Measurements from ENCODE around the gene MORN1.

MORN1 gene

GRCh38 chr1:2404142-2404889 lies 13.0 kb upstream of the MORN1 start:
- no peak for DNase-seq

GRCh38 chr1:2403273-2403672 lies 11.9 kb upstream of the MORN1 start:
- DNase-seq, result no peak

GRCh38 chr1:2402420-2402819 lies 11.1 kb upstream of the MORN1 start:
- DNase-seq, result no peak

- DNase-seq, result no peak
Measured at GRCh38 chr1:2400950-2401649, 9.7 kb upstream of the MORN1 start.

- DNase-seq, result no peak
Measured at GRCh38 chr1:2400576-2400909, 9.2 kb upstream of the MORN1 start.

- no peak for DNase-seq
Measured at GRCh38 chr1:2399890-2400575, 8.7 kb upstream of the MORN1 start.

GRCh38 chr1:2398871-2399270 lies 7.5 kb upstream of the MORN1 start:
- DNase-seq, result no peak

- no peak for DNase-seq
Measured at GRCh38 chr1:2397007-2397679, 5.8 kb upstream of the MORN1 start.

GRCh38 chr1:2396476-2396875 lies 5.1 kb upstream of the MORN1 start:
- DNase-seq, result no peak

GRCh38 chr1:2396059-2396458 lies 4.7 kb upstream of the MORN1 start:
- DNase-seq, result no peak

GRCh38 chr1:2395245-2395644 lies 3.9 kb upstream of the MORN1 start:
- no peak for DNase-seq

- no peak for DNase-seq
Measured at GRCh38 chr1:2394761-2395160, 3.4 kb upstream of the MORN1 start.

GRCh38 chr1:2394220-2394619 lies 2.9 kb upstream of the MORN1 start:
- DNase-seq, result no peak

- no peak for DNase-seq
Measured at GRCh38 chr1:2393471-2393877, 2.1 kb upstream of the MORN1 start.

- no peak for DNase-seq
Measured at GRCh38 chr1:2392686-2393085, 1.3 kb upstream of the MORN1 start.

- peak; percentile 45 for DNase-seq
Measured at GRCh38 chr1:2391931-2392509, 666 bp upstream of the MORN1 start.

GRCh38 chr1:2389644-2390043 lies 1.7 kb downstream of the MORN1 start:
- DNase-seq, result no peak

GRCh38 chr1:2388004-2388913 lies 3.1 kb downstream of the MORN1 start:
- no peak for DNase-seq

GRCh38 chr1:2386636-2387611 lies 4.4 kb downstream of the MORN1 start:
- DNase-seq, result no peak

- no peak for DNase-seq
Measured at GRCh38 chr1:2385606-2386280, 5.6 kb downstream of the MORN1 start.

All from hematopoietic multipotent progenitor cell treated with erythropoietin and hydrocortisone succinate and interleukin-3 and kit ligand, for 4 days (in vitro differentiated cells).